SK-N-SH treated with all-trans-retinoic acid at 6 μM for 48 hours (cell line): ENCODE results near the gene FKBP11.

Experiments
- ATAC-seq: fragments of 200-7000 bp; cut with Tn5 transposase; 3 replicates; pipeline ENCODE4 v1.9.1; 2020; ENCODE audit warnings: mild to moderate bottlenecking, moderate library complexity
- ARNTL ChIP-seq: fragments of 450-650 bp; formaldehyde crosslinking; IDR thresholded peaks from 2 replicates; pipeline ENCODE4 v1.5.0; 2020; ENCODE audit warnings: low read depth, mild to moderate bottlenecking, moderate library complexity, borderline replicate concordance
- CSRNP3 ChIP-seq: fragments of 250-450 bp; sonication (Bioruptor Pico); IDR thresholded peaks from 2 replicates; pipeline ENCODE4 v1.5.1; 2021; ENCODE audit warnings: mild to moderate bottlenecking, moderate library complexity
- ESRRG ChIP-seq: fragments of 250-450 bp; sonication (Bioruptor Pico); IDR thresholded peaks from 2 replicates; pipeline ENCODE4 v1.6.1; 2021; ENCODE audit warnings: mild to moderate bottlenecking
- GLIS3 ChIP-seq: fragments of 250-450 bp; sonication (Bioruptor Pico); IDR thresholded peaks from 2 replicates; pipeline ENCODE4 v1.5.0; 2020; ENCODE audit warnings: mild to moderate bottlenecking, moderate library complexity
- ISL1 ChIP-seq: fragments of 250-450 bp; sonication (Bioruptor Pico); IDR thresholded peaks from 2 replicates; pipeline ENCODE4 v2.1.2; 2022; ENCODE audit warnings: mild to moderate bottlenecking, moderate library complexity
- OSR1 ChIP-seq: fragments of 250-450 bp; sonication (Bioruptor Pico); IDR thresholded peaks from 2 replicates; pipeline ENCODE4 v1.8.0; 2022; ENCODE audit warnings: moderate library complexity, mild to moderate bottlenecking, inconsistent platforms
- POU6F1 ChIP-seq: fragments of 250-450 bp; sonication (Bioruptor Pico); IDR thresholded peaks from 2 replicates; pipeline ENCODE4 v1.8.0; 2021; ENCODE audit warnings: low read depth, mild to moderate bottlenecking, moderate library complexity, borderline replicate concordance
- PPARA ChIP-seq: fragments of 250-450 bp; sonication (Bioruptor Pico); IDR thresholded peaks from 2 replicates; pipeline ENCODE4 v1.5.0; 2020; ENCODE audit warnings: mild to moderate bottlenecking, borderline replicate concordance
- RARB ChIP-seq: fragments of 250-450 bp; sonication (Bioruptor Pico); IDR thresholded peaks from 2 replicates; pipeline ENCODE4 v1.8.0; 2021; ENCODE audit warnings: mild to moderate bottlenecking, moderate library complexity
- SNAI2 ChIP-seq: fragments of 250-450 bp; sonication (Bioruptor Pico); IDR thresholded peaks from 2 replicates; pipeline ENCODE4 v1.5.0; 2020; ENCODE audit warnings: mild to moderate bottlenecking, moderate library complexity
- TCF4 ChIP-seq: fragments of 250-450 bp; sonication (Bioruptor Pico); IDR thresholded peaks from 2 replicates; pipeline ENCODE4 v1.8.0; 2021; ENCODE audit warnings: mild to moderate bottlenecking, moderate library complexity, borderline replicate concordance
- TOX ChIP-seq: fragments of 250-450 bp; sonication (Bioruptor Pico); IDR thresholded peaks from 2 replicates; pipeline ENCODE4 v1.8.0; 2021; ENCODE audit warnings: mild to moderate bottlenecking, moderate library complexity, borderline replicate concordance
- ZC3H10 ChIP-seq: fragments of 250-450 bp; sonication (Bioruptor Pico); IDR thresholded peaks from 2 replicates; pipeline ENCODE4 v1.5.1; 2021; ENCODE audit warnings: mild to moderate bottlenecking, moderate library complexity
- ZFP3 ChIP-seq: fragments of 250-450 bp; sonication (Bioruptor Pico); IDR thresholded peaks from 2 replicates; pipeline ENCODE4 v1.5.0; 2020; ENCODE audit warnings: mild to moderate bottlenecking, moderate library complexity
- ZFP30 ChIP-seq: fragments of 450-650 bp; formaldehyde crosslinking; IDR thresholded peaks from 2 replicates; pipeline ENCODE4 v1.5.0; 2022; ENCODE audit warnings: mild to moderate bottlenecking, moderate library complexity
- ZNF565 ChIP-seq: fragments of 450-650 bp; formaldehyde crosslinking; conservative IDR thresholded peaks from 2 replicates; pipeline ENCODE4 v1.5.0; 2020; ENCODE audit warnings: low read depth, mild to moderate bottlenecking, moderate library complexity
- ZNF8 ChIP-seq: fragments of 450-650 bp; formaldehyde crosslinking; IDR thresholded peaks from 2 replicates; pipeline ENCODE4 v1.5.0; 2020; ENCODE audit warnings: mild to moderate bottlenecking, moderate library complexity
- TF ChIP-seq, protein P1 (sequence below): fragments of 250-450 bp; sonication (Bioruptor Pico); IDR thresholded peaks from 2 replicates; pipeline ENCODE4 v1.8.0; 2020; ENCODE audit warnings: mild to moderate bottlenecking, moderate library complexity, borderline replicate concordance

The FKBP11 gene

DNA sequence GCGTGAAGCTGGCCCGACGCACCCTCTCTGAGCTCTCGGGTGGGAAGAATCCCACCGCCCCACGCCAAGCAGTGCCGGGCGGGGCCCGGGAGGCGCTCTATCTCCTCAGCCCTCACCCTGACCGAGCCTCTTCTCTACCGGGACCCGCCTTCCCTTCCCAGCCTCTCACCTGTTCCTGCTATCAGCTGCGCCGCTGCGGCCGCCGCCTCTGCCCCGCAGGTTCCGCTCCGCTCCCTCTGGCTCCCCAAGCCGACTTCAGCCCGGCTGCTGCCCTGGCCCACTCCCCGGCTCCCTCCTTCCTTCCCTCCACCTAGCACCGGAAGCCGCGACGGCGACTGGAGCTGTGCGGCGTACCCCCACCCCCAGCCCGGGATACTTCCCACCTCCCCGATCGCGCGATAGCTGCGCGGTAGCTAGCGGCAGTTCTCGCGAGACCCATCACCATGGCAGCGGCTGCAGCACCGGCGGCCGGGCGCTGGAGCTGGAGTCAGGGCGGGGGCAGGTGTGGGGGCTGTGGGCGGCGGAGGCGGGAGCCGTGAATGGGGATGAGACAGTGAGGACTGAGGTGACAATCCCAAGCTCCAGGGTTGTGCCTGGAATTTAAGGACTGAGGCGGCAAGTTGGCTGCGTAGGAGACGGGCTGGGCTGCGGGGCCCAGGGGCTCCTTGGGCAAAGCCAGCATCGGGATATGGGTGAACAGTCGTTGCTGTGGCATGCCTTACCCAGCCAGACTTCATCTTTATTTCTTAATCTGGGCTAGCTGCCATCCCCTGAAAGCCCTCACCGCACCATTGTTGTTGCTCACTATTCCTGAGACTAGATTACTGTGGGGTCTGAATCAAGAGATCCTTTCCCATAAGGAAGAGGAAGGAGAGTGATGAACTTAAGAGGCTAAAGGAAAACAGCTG, 32.1 kb upstream of the FKBP11 start, which contains the start of gene ARF3:
TSS of gene ARF3 (minus strand) at position 347 of the 908 bp plus-strand sequence. CDS start 16,392 bp downstream, outside the sequence.
- TF ChIP-seq GLIS3 (CRISPR knock-in tag) (no peak), ZNF8 (CRISPR knock-in tag) (peak; percentile 25; the same call in 1 of the 2 replicates), ARNTL (no peak), TOX (no peak), ZC3H10 (no peak)
- TF ChIP-seq, protein P1, sequence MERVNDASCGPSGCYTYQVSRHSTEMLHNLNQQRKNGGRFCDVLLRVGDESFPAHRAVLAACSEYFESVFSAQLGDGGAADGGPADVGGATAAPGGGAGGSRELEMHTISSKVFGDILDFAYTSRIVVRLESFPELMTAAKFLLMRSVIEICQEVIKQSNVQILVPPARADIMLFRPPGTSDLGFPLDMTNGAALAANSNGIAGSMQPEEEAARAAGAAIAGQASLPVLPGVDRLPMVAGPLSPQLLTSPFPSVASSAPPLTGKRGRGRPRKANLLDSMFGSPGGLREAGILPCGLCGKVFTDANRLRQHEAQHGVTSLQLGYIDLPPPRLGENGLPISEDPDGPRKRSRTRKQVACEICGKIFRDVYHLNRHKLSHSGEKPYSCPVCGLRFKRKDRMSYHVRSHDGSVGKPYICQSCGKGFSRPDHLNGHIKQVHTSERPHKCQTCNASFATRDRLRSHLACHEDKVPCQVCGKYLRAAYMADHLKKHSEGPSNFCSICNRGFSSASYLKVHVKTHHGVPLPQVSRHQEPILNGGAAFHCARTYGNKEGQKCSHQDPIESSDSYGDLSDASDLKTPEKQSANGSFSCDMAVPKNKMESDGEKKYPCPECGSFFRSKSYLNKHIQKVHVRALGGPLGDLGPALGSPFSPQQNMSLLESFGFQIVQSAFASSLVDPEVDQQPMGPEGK (CRISPR knock-in tag) = no peak

GRCh38 chr12:48956279-48957140, 31.2 kb upstream of the FKBP11 start:
- TF ChIP-seq TCF4 (CRISPR knock-in tag) = no peak
- TF ChIP-seq, protein P1 (CRISPR knock-in tag) = 0 out of 2 replicates have a peak, but pooled peaks have one; percentile 35
- no peak for TF ChIP-seq CSRNP3 (CRISPR knock-in tag)
- TF ChIP-seq ARNTL = no peak
- no peak for TF ChIP-seq PPARA (CRISPR knock-in tag)
- no peak for TF ChIP-seq ISL1 (CRISPR knock-in tag)
- TF ChIP-seq ZNF565 (CRISPR knock-in tag) = no peak
- no peak for TF ChIP-seq ZNF8 (CRISPR knock-in tag)
- TF ChIP-seq ZFP30 (CRISPR knock-in tag) = no peak
- no peak for TF ChIP-seq GLIS3 (CRISPR knock-in tag)
- TF ChIP-seq ZFP3 (CRISPR knock-in tag) = 0 out of 2 replicates have a peak, but pooled peaks have one; percentile 22
- no peak for TF ChIP-seq TOX
- no peak for TF ChIP-seq SNAI2 (CRISPR knock-in tag)
- TF ChIP-seq ESRRG (CRISPR knock-in tag) = no peak
- ATAC-seq = peak; percentile 90

More for the DNA sequence above, 32.1 kb upstream of the FKBP11 start, which contains the start of gene ARF3:
- ATAC-seq = peak; percentile 92

- ATAC-seq = no peak
- no peak for TF ChIP-seq ISL1 (CRISPR knock-in tag)
- TF ChIP-seq, protein P1 (CRISPR knock-in tag) = no peak
- no peak for TF ChIP-seq OSR1 (CRISPR knock-in tag)
- no peak for TF ChIP-seq POU6F1 (CRISPR knock-in tag)
- TF ChIP-seq RARB = no peak
- no peak for TF ChIP-seq TCF4 (CRISPR knock-in tag)
- no peak for TF ChIP-seq ZFP3 (CRISPR knock-in tag)
- TF ChIP-seq ZC3H10 = no peak
- no peak for TF ChIP-seq SNAI2 (CRISPR knock-in tag)
Observed at GRCh38 chr12:48954841-48955501, 29.7 kb upstream of the FKBP11 start.
